Measurements from ENCODE around the gene ARHGEF2.
"Not testable (repeated sequence)": the region's sequence is repeated elsewhere in the genome, so short reads cannot be mapped to it uniquely, and the experiment has no call there.

Gene ARHGEF2

DNA sequence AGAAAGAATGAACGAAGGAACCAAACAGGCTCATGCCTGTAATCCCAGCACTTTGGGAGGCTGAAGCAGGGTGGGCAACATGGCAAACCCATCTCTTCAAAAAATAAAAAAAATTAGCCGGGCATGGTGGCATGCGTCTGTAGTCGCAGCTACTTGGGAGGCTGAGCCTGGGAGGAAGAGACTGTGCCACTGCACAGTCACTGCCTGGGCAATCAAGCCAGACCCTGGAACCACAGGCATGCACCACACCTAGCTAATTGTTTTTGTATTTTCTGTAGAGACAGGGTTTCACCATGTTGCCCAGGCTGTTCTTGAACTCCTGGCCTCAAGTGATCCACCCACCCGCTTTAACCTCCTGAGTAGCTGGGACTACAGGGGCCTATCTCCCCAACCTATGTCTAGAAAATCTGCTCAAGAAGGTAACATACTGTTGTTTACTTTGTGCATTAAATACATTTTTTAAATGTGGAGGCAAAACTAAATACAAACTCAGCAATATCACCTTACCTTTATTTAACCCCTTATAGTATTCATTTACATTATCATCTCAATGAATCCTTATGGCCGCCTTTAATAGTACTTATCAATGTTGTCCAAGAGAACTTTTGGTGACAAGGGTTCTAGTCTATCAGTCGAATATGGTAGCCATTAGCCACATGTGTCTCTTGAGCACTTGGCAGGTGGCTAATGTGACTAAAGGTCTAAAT is 46.9 kb downstream of the ARHGEF2 start:
- DNase-seq (ENCODE audit: low read depth), result no peak
- no peak for TF ChIP-seq CTCF (IDR thresholded peaks at IDR 0.05; ENCODE audit: low read length, missing control alignments)
- H3K4me3 ChIP-seq (replicated peaks; ENCODE audit: low read depth, low read length), result no peak overlapping the region

DNA sequence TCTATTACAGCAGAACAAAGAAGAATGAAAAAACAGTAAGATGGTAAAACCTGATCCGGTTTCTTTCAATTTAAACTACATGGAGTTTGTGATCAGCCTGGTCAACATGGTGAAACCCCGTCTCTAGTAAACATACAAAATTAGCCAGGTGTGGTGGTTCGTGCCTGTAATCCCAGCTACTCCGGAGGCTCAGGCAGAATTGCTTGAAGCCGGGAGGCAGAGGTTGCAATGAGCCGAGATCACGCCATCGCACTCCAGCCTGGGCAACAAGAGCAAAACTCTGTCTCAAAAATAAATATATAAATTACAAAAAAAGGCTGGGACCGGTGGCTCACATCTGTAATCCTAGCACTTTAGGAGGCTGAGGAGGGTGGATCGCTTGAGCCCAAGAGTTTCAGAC is 47.6 kb downstream of the ARHGEF2 start:
- not testable (repeated sequence) for H3K4me3 ChIP-seq (replicated peaks; ENCODE audit: low read depth, low read length); DNase-seq (ENCODE audit: low read depth)

DNA sequence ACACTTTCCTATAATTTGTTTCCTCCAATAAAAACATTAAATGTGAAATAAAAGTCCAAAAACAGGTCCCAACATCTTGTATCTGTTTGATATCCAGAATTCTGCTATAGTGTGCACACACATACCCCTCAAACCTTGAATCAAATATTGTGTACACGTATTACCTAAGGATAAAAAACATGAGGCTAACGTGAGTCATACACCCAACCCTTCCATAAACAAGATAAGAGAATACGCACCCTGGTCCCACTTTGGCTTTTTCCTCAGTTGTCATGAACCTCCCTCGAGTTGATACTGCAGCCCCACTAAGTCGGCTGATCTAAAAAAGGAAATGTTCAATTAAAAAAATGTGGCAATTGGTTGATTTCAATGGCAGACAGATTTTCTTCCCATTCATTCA is 49.3 kb downstream of the ARHGEF2 start:
- no peak overlapping the region for H3K4me3 ChIP-seq (replicated peaks; ENCODE audit: low read depth, low read length)
- no peak for TF ChIP-seq CTCF (IDR thresholded peaks at IDR 0.05; ENCODE audit: low read length, missing control alignments)
- peak; percentile 44 for DNase-seq (ENCODE audit: low read depth)

GRCh38 chr1:155925506-155925905 is 52.8 kb downstream of the ARHGEF2 start:
- TF ChIP-seq CTCF (IDR thresholded peaks at IDR 0.05; ENCODE audit: low read length, missing control alignments), result no peak
- no peak overlapping the region for H3K4me3 ChIP-seq (replicated peaks; ENCODE audit: low read depth, low read length)
- DNase-seq (ENCODE audit: low read depth), result no peak

DNA sequence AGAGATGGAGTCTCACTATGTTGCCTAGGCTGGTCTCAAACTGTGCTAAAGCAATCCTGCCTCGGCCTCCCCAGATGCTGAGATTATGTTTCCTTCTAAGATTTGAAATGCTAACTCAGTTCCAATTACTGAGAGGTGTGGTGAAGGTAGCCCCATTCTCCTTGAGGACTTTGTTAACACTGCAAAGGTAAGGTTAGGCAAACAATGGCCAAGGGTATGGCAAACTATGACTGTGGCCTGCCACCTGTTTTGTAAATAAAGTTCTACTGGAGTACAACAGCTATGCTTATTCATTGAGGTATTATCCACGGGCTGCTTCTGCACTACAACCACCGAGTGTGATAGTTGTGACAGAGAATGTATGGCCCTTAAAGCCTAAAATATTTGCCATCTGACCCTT is 57.6 kb downstream of the ARHGEF2 start:
- no peak for DNase-seq (ENCODE audit: low read depth)
- no peak overlapping the region for H3K4me3 ChIP-seq (replicated peaks; ENCODE audit: low read depth, low read length)
- no peak for TF ChIP-seq CTCF (IDR thresholded peaks at IDR 0.05; ENCODE audit: low read length, missing control alignments)

DNA sequence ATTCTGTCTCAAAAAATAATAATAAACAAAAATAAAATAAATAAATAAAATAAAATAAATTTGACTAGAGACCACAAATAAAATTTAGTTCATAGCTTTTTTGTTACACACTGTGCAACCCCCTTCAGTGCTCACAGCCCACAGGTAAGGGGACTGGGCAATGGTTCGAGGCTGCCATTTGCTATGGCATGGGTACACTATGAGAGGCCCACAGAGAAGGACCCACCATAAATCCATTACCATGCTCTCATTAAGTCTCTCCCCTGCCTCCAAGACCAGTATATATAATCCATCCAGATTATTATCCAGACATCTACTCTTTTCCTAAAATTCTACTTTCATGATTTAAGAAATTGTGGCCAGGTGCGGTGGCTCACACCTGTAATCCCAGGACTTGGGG is 58.5 kb downstream of the ARHGEF2 start:
- no peak overlapping the region for H3K4me3 ChIP-seq (replicated peaks; ENCODE audit: low read depth, low read length)
- TF ChIP-seq CTCF (IDR thresholded peaks at IDR 0.05; ENCODE audit: low read length, missing control alignments), result no peak
- DNase-seq (ENCODE audit: low read depth), result no peak

- DNase-seq (ENCODE audit: low read depth), result no peak
- no peak overlapping the region for H3K4me3 ChIP-seq (replicated peaks; ENCODE audit: low read depth, low read length)
- TF ChIP-seq CTCF (IDR thresholded peaks at IDR 0.05; ENCODE audit: low read length, missing control alignments), result no peak
These were observed 59.7 kb downstream of the ARHGEF2 start for GRCh38 chr1:155918660-155919059.

Measured in fibroblast of pulmonary artery (primary cell).